ENCODE measurements around the gene OR1L8. TPM values are rescaled to one million over a fixed set of nuclear protein-coding genes. Genes with fewer than 3 reads are reported as not detected.

Gene OR1L8
- total and polyA plus RNA-seq, 9 of the 15 experiments (the other 6 are each of a cell fraction or from before 2014, with no cell fraction given): 0.03 to 0.06 (median 0.06) TPM; not detected in 6

DNA sequence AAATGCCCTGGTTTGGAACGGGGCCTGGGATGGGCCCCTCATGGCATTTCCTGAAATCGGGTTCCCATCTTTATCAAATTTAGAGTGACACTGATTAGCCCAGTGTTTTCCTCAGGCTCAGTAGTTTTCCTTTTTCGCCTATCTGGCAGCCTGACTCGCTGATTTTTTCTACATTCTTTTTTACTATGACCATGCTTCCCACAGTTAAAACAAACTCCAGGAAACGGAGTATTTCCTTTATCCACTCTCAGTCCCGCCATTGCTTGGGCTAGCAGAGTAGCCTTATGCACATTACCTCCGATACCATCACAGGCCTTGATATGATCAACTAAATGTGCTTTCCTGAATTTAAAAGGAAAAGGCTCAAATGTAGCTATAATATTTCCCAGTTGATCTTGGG lies 36.8 kb upstream of the OR1L8 start:
- in situ Hi-C loops (cut with MboI): no loop called here
- Histone ChIP-seq H3K27ac (ENCODE audit: extremely low read depth, low read depth, low read length) (no peak overlapping the region), H3K79me2 (ENCODE audit: control insufficient read depth, insufficient read depth, low read length) (no peaks in the 10 kb centered on the region), H3K4me2 (ENCODE audit: insufficient read depth, low read length) (no peak overlapping the region), H2AFZ (ENCODE audit: low read depth, low read length) (no peak overlapping the region), H3K27me3 (ENCODE audit: control insufficient read depth in 2 of 2, insufficient read depth in 2 of 2, low read length in 2 of 2) (peaks cover 3 to 4% of the 10 kb centered on the region in 2 experiments; a peak in 2 of 5 replicates), H3K9me1 (ENCODE audit: control insufficient read depth, insufficient read depth, low read length) (no peaks in the 10 kb centered on the region), H3K4me3 (no peak overlapping the region), H3K9me3 (replicated peaks; ENCODE audit: control insufficient read depth, insufficient read depth, low read depth, low read length) (no peaks in the 10 kb centered on the region), H3K36me3 (ENCODE audit: control insufficient read depth, insufficient read depth, low read length) (no peaks in the 10 kb centered on the region), H4K20me1 (replicated peaks; ENCODE audit: control insufficient read depth, insufficient read depth, low read length) (no peaks in the 10 kb centered on the region), H3K9ac (ENCODE audit: insufficient read depth in 1 of 2, low read depth in 2 of 2, low read length in 2 of 2) (no peak overlapping the region), H3K4me1 (replicated peaks in 1 of 2; ENCODE audit: control insufficient read depth in 2 of 2, insufficient read depth in 2 of 2, low read length in 2 of 2) (no peaks in the 10 kb centered on the region)
- no peak for DNase-seq (ENCODE audit: extremely low read depth in 1 of 4, low spot score in 3 of 4)
- POLR2A ChIA-PET: no interaction called here
- CTCF ChIA-PET (ENCODE audit: low intra/inter-chr PET ratio): no interaction called here
- TF ChIP-seq, protein P1, sequence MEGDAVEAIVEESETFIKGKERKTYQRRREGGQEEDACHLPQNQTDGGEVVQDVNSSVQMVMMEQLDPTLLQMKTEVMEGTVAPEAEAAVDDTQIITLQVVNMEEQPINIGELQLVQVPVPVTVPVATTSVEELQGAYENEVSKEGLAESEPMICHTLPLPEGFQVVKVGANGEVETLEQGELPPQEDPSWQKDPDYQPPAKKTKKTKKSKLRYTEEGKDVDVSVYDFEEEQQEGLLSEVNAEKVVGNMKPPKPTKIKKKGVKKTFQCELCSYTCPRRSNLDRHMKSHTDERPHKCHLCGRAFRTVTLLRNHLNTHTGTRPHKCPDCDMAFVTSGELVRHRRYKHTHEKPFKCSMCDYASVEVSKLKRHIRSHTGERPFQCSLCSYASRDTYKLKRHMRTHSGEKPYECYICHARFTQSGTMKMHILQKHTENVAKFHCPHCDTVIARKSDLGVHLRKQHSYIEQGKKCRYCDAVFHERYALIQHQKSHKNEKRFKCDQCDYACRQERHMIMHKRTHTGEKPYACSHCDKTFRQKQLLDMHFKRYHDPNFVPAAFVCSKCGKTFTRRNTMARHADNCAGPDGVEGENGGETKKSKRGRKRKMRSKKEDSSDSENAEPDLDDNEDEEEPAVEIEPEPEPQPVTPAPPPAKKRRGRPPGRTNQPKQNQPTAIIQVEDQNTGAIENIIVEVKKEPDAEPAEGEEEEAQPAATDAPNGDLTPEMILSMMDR (IDR thresholded peaks at IDR 0.05 in 2 of 3, conservative IDR thresholded peaks at IDR 0.05 in 1 of 3; ENCODE audit: insufficient read depth in 2 of 3, low read depth in 1 of 3, low read length in 3 of 3): no peak
- TF ChIP-seq CBX1 (IDR thresholded peaks at IDR 0.05; ENCODE audit: low read depth): no peak
- TF ChIP-seq GTF2F1 (IDR thresholded peaks at IDR 0.05; ENCODE audit: low read depth, low read length): no peak
- TF ChIP-seq ZFP30 (CRISPR knock-in tag; IDR thresholded peaks at IDR 0.05; ENCODE audit: borderline replicate concordance): no peak
- TF ChIP-seq HIVEP1 (CRISPR knock-in tag; IDR thresholded peaks at IDR 0.05): no peak
- TF ChIP-seq MYC (IDR thresholded peaks at IDR 0.05; ENCODE audit: low read depth, low read length): no peak
- TF ChIP-seq MYC (CRISPR knock-in tag; IDR thresholded peaks at IDR 0.05; ENCODE audit: borderline replicate concordance, low read depth): no peak
- no peak for TF ChIP-seq ZBTB1 (CRISPR knock-in tag; IDR thresholded peaks at IDR 0.05; ENCODE audit: borderline replicate concordance, low read depth)
- FAIRE-seq: no peak
- intact Hi-C loops (cut with micrococcal nuclease): no loop called here
- no peak for ATAC-seq
- BruUV-seq (replicated peaks): no TSS peak
- WGBS (ENCODE audit: insufficient coverage, low coverage, missing lambda C conversion rate): 1% methylated on average over 7 of the region's 7 CpGs

All from K562 (cell line).